Measurements from ENCODE around the gene BMP8B. TPM values are rescaled to one million over a fixed set of nuclear protein-coding genes. Genes with fewer than 3 reads are reported as not detected.

The BMP8B gene
- polyA plus RNA-seq, 1 of the 3 experiments (the other 2 are of a cell fraction) = 0.07 TPM

DNA sequence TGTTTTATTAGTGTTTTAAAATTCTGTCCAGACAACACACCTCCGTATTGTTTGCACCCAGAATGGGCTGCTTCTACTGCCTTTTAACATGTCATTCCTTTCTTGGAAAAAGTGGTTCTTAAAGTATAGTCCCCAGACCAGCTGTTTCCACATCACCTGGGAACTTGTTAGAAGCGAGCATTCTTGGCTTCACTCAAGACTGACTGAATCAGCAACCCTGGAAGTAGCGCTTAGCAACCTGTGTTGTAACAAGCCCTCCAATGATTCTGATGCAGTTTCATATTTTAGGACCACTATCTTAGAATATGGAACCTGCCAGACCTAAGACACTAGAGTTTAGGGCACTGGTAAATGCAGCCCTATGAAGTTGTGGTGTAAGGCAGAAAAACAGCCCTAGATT, 55.9 kb downstream of the BMP8B start:
- DNase-seq = no peak
- Histone ChIP-seq H4K20me1 (ENCODE audit: insufficient read depth) (no peaks in the 10 kb centered on the region), H3K79me2 (ENCODE audit: insufficient read depth) (no peaks in the 10 kb centered on the region), H2AFZ (ENCODE audit: low read depth) (no peak overlapping the region), H3F3A (replicated peaks; ENCODE audit: insufficient read depth) (no peaks in the 10 kb centered on the region), H3K4me2 (no peak overlapping the region), H3K27me3 (ENCODE audit: insufficient read depth) (peaks cover 6% of the 10 kb centered on the region; the same call in 1 of the 2 replicates), H3K36me3 (replicated peaks in 1 of 2; ENCODE audit: control insufficient read depth in 1 of 2, insufficient read depth in 2 of 2, low read length in 1 of 2) (no peaks in the 10 kb centered on the region), H3K9me3 (no peaks in the 10 kb centered on the region), H3K9ac (no peak overlapping the region), H3K27ac (ENCODE audit: low read depth in 2 of 2, low read length in 1 of 2) (no peak overlapping the region), H3K9me2 (no peaks in the 10 kb centered on the region), H3K4me1 (ENCODE audit: control insufficient read depth in 1 of 2, insufficient read depth in 2 of 2, low read depth in 1 of 2, low read length in 1 of 2) (no peaks in the 10 kb centered on the region), H3K4me3 (ENCODE audit: low read depth in 2 of 2, low read length in 1 of 2) (no peak overlapping the region)
- ChIA-PET POLR2A (no interaction called here), CTCF (interaction anchor here (0.6 kb wide), 1 partner anchor 126 kb away, joined by 3 read pairs; no protein-coding TSS in a partner anchor)
- WGBS (ENCODE audit: low lambda C conversion rate) = 65% methylated on average over 3 of the region's 3 CpGs
- TF ChIP-seq, protein P1, sequence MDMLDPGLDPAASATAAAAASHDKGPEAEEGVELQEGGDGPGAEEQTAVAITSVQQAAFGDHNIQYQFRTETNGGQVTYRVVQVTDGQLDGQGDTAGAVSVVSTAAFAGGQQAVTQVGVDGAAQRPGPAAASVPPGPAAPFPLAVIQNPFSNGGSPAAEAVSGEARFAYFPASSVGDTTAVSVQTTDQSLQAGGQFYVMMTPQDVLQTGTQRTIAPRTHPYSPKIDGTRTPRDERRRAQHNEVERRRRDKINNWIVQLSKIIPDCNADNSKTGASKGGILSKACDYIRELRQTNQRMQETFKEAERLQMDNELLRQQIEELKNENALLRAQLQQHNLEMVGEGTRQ (IDR thresholded peaks at IDR 0.05; ENCODE audit: borderline replicate concordance, low read depth, low read length) = no peak
- TF ChIP-seq YY1 (IDR thresholded peaks at IDR 0.05; ENCODE audit: low read depth) (no peak), NFIC (IDR thresholded peaks at IDR 0.05; ENCODE audit: borderline replicate concordance) (no peak)

DNA sequence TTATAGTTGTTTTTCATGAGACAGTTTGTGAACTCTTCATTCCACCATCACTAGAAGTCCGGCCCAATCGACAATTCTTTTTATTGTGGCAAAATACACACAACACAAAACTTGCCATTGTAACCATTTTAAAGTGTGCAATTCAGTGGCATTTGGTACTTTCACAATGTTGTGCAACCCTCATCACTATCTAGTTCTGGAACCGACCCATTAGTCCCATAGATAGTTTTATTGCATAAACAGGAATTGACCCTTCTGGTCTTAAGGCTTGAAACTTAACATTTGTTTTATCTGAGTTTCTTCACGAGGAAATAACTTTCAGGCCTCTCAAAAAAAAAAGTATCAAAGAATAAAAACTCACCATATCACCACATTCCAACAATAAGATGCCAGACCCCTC, 58.8 kb downstream of the BMP8B start:
- H3K36me3 ChIP-seq (replicated peaks in 1 of 2; ENCODE audit: control insufficient read depth in 1 of 2, insufficient read depth in 2 of 2, low read length in 1 of 2) = no peaks in the 10 kb centered on the region
- H3K4me2 ChIP-seq = no peak overlapping the region
- H2AFZ ChIP-seq (ENCODE audit: low read depth) = no peak overlapping the region
- ChIA-PET CTCF (interaction anchor here (0.6 to 1.5 kb wide), 3 partner anchors 56 to 538 kb away, joined by 3 read pairs; no protein-coding TSS in a partner anchor), POLR2A (no interaction called here)
- whole genome bisulfite sequencing (ENCODE audit: low lambda C conversion rate) = 22% methylated on average over 4 of the region's 4 CpGs
- TF ChIP-seq RAD21 (IDR thresholded peaks at IDR 0.05; ENCODE audit: low read length) (no peak), TEAD4 (IDR thresholded peaks at IDR 0.05; ENCODE audit: borderline replicate concordance, insufficient read depth) (no peak), GATA2 (CRISPR knock-in tag; IDR thresholded peaks at IDR 0.05) (no peak), POLR2AphosphoS5 (IDR thresholded peaks at IDR 0.05; ENCODE audit: low read depth, low read length) (no peak), GABPA (IDR thresholded peaks at IDR 0.05; ENCODE audit: low read depth) (no peak), JUND (IDR thresholded peaks at IDR 0.05) (no peak), FOXM1 (IDR thresholded peaks at IDR 0.05; ENCODE audit: low read depth) (no peak), NFIC (IDR thresholded peaks at IDR 0.05; ENCODE audit: borderline replicate concordance) (no peak), TAF1 (IDR thresholded peaks at IDR 0.05; ENCODE audit: borderline replicate concordance, low read depth, low read length) (no peak), ELF1 (IDR thresholded peaks at IDR 0.05) (no peak), SMC3 (IDR thresholded peaks at IDR 0.05; ENCODE audit: low read depth, low read length) (no peak)
- TF ChIP-seq, protein P2, sequence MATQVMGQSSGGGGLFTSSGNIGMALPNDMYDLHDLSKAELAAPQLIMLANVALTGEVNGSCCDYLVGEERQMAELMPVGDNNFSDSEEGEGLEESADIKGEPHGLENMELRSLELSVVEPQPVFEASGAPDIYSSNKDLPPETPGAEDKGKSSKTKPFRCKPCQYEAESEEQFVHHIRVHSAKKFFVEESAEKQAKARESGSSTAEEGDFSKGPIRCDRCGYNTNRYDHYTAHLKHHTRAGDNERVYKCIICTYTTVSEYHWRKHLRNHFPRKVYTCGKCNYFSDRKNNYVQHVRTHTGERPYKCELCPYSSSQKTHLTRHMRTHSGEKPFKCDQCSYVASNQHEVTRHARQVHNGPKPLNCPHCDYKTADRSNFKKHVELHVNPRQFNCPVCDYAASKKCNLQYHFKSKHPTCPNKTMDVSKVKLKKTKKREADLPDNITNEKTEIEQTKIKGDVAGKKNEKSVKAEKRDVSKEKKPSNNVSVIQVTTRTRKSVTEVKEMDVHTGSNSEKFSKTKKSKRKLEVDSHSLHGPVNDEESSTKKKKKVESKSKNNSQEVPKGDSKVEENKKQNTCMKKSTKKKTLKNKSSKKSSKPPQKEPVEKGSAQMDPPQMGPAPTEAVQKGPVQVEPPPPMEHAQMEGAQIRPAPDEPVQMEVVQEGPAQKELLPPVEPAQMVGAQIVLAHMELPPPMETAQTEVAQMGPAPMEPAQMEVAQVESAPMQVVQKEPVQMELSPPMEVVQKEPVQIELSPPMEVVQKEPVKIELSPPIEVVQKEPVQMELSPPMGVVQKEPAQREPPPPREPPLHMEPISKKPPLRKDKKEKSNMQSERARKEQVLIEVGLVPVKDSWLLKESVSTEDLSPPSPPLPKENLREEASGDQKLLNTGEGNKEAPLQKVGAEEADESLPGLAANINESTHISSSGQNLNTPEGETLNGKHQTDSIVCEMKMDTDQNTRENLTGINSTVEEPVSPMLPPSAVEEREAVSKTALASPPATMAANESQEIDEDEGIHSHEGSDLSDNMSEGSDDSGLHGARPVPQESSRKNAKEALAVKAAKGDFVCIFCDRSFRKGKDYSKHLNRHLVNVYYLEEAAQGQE (IDR thresholded peaks at IDR 0.05; ENCODE audit: low read depth, low read length) = no peak
- TF ChIP-seq, protein P1 (IDR thresholded peaks at IDR 0.05; ENCODE audit: borderline replicate concordance, low read depth, low read length) = no peak
- TF ChIP-seq, protein P3, sequence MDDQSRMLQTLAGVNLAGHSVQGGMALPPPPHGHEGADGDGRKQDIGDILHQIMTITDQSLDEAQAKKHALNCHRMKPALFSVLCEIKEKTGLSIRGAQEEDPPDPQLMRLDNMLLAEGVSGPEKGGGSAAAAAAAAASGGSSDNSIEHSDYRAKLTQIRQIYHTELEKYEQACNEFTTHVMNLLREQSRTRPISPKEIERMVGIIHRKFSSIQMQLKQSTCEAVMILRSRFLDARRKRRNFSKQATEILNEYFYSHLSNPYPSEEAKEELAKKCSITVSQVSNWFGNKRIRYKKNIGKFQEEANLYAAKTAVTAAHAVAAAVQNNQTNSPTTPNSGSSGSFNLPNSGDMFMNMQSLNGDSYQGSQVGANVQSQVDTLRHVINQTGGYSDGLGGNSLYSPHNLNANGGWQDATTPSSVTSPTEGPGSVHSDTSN (IDR thresholded peaks at IDR 0.05) = no peak
- H4K20me1 ChIP-seq (ENCODE audit: insufficient read depth) = no peaks in the 10 kb centered on the region
- no peak overlapping the region for H3K9ac ChIP-seq
- H3K4me3 ChIP-seq (ENCODE audit: low read depth in 2 of 2, low read length in 1 of 2) = no peak overlapping the region
- H3K4me1 ChIP-seq (ENCODE audit: control insufficient read depth in 1 of 2, insufficient read depth in 2 of 2, low read depth in 1 of 2, low read length in 1 of 2) = no peaks in the 10 kb centered on the region
- no peaks in the 10 kb centered on the region for H3K9me3 ChIP-seq
- no peak for DNase-seq
- no peaks in the 10 kb centered on the region for H3K9me2 ChIP-seq
- peaks cover 12% of the 10 kb centered on the region; the same call in 1 of the 2 replicates for H3K27me3 ChIP-seq (ENCODE audit: insufficient read depth)
- no peaks in the 10 kb centered on the region for H3F3A ChIP-seq (replicated peaks; ENCODE audit: insufficient read depth)
- no peaks in the 10 kb centered on the region for H3K79me2 ChIP-seq (ENCODE audit: insufficient read depth)
- H3K27ac ChIP-seq (ENCODE audit: low read depth in 2 of 2, low read length in 1 of 2) = no peak overlapping the region
